HG03571 (cell line): ENCODE data around the gene NEK5.
"Not testable (repeated sequence)": the region's sequence is repeated elsewhere in the genome, so short reads cannot be mapped to it uniquely, and the experiment has no call there.

ENCODE experiments used
- ATAC-seq: cut with Tn5 transposase; IDR thresholded peaks from one replicate; pipeline ENCODE4 v1.9.1; 2021; ENCODE audit not compliant: unreplicated experiment

Gene NEK5

DNA sequence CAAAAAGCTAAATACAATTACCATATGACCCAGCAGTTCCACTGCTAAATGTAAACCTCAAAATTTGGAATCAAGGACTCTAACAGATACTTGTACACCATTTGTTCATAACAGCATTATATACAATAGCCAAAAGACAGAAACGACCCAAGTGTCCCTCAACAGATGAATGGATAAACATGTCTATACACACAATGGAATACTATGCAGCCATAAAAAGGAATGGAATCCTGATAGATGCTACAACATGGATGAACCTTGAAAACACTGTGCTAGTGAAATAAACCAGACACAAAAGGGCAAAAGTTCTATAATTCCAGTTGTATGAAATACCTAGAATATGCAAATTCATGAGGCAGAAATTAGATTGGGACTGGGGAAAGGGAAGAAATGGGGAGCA, 18.4 kb upstream of the NEK5 start:
- no peak for ATAC-seq

DNA sequence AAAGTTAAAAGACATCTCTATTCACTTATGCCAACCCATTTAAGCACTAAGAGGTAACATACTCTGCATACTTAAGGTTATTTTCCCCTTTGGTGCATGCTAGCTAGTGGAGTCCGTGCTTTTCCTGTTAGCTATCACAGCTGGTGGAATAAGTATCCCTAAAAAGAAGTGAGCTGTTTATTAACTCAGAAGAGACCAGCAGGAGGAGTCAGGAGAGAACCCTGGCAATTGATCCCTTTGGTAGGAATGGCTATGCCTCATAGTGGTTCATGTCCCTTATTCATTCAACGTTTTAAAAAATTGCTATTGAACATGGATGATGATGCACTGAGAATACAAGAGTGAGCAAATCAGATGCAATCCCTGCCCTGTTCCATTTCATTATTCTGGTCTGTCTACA, 12.4 kb upstream of the NEK5 start:
- ATAC-seq: no peak

DNA sequence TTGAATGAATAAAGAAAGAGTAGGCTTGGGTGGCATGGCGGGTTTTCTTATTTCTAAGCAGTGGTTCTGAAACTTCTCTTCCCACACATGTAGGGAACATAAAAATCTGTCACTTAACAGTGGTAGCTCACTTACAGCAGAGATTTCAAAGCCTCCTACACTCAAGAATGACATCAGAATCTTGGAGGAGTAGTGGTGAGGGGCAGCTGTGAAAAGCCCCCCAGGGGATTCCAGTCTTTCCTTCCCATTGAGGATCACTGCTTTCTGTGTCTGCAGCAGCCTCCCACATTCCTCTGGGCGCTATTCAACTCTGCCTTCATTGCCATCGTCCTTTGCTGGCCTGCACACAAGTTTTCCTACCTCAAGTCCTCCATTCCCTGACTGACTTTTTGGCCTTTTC, 8.6 kb upstream of the NEK5 start:
- ATAC-seq: no peak

DNA sequence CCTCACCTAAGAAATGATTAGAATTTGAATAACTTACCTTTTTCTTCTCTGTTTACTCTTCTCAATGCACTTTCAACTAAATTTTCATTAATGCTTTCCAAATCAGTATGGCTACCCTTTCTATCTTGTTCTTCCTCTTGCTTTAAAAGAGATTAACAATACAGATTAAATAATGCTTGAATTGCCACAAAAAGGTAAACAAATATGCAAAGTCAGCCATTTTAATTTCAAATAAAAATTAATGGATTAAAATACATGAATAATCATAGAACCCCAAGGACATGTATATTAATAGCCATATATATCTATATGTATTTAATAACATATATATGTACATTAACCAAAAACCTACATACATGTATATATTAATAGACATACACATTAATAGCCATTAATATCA, 7.9 kb upstream of the NEK5 start:
- ATAC-seq: no peak

DNA sequence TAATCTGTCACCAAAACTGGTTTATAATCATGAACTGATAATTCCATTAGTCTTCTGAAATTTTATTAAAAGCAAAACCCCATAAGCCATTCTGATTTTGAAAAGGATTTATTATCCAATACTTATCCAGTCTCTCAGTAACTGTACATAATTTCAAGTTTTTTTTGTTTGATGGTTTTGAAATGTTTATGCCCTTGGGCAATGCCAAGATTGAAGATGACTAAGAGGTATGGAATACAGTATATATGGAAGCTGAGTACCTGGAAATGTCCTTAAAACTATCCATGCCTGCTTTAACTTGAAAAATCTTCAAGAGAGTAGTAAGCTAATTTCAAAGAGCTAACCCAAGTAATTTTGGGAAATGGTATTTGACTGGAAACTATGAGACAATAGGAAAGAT, 1.8 kb upstream of the NEK5 start:
- ATAC-seq: no peak

DNA sequence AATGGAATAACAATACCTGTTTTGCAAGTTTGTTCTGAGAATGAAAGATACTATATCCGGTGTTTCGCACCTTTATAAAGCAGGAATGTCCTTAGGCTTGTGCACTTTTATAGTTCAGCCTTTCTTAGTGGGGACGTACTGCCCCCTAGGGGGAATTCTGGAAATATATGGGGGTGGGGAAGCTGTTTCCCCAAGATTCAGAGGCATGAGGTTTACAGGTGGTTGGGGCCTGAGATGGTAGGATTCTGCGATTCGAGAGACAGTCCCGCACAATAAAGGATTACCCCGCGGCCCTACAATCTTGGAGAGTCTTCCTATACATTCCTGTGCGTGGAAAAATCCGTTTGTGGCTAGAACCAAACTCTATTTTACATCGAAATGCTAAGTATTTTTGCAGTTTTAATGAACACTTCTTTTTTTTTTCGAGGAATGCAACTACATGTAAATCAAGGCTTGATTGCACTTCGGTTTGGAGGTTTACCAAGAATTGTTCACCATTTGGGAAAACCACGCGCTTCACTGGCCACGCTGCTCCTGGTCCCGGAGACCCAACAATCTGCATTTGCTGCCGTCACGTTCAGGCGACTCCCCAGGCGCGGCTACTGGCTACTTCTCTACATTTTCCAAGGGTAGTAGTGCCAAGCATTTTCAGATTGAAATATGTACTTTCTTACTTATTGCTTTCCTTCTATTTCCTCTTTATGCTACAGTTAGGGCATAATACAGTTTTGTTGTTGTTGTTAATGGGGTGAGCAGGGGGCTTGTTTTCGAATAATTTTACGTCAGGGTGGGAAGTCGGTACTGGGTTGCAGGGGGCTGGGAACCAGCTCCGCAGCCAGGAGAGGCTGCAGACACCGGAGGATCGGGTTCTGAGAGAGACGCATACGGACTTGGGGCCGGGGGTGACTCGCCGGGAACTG, 830 bp downstream of the NEK5 start:
- peak; percentile 62 for ATAC-seq

DNA sequence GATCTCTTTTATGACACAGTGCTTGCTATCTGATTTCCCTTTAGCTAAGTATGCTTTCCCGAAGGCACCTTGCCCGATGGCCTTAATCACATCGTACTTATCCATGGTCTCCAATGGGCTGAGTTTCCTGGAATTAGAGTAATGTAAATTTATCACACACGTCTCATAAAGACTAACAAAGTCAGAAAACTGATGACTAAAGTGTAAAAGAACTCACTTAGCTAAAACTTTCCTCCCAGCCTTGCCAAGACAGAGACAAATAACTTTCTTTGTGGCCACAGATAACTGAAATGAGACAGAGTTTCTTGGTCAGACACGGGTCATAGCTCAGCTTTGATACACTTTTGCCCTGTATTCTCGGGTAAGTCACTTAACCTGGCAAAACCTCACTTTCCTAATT, 1.5 kb downstream of the NEK5 start:
- ATAC-seq: no peak

DNA sequence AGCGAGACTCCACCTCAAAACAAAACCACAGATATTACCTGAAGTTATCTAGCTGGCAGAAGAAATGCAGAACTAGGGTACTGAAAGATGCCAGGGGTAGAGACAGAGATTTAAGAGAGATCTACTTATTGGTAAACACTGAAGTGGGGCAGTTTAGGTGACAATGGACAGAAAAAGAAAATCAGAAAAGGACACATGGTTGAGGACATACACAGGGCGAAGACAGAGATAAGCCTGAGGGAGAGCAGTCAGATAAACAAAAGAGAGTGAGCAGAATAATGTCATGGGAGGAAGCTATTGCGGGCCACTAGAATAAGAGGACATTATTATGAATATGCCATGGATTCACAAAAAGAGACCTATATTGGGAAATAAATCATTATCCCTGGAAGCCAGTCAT, 3.3 kb downstream of the NEK5 start:
- ATAC-seq: no peak

DNA sequence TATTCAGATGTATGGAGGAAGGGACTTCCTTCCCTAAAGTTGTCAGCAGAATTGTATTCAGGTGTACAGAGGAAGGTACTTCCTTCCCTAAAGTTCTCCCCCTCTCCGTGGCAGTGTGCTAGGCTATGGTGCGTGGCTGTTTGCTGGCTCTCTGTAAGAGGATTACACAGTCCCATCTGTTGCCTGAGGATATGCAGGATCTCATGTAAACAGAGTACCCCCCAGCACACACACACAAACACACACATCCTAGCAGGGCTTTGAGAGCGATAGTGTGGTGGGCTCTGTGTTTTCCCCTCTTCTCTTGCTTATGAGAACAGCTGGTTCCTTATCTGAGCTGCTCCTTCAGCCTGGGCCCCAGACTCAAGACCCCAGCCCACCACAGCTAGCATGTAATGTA, 10.3 kb downstream of the NEK5 start:
- ATAC-seq: no peak

DNA sequence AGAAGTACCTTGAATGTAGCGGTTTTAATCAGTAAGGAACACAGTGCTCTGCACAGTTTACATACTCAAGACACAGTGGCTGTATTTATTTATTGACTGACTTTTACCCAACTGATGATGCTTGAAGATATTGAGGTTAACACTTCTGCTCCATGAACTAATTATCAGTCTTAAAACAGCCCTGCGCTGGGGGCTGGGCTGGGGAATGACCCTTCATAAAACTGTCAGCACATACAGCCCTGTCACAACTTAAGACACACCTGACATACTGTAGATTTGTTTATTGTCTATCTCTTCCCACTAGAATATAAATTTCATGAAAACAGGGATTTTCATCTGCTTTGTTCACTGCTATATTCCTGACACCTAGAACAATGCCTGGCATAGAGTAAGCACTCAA, 10.8 kb downstream of the NEK5 start:
- ATAC-seq: no peak

DNA sequence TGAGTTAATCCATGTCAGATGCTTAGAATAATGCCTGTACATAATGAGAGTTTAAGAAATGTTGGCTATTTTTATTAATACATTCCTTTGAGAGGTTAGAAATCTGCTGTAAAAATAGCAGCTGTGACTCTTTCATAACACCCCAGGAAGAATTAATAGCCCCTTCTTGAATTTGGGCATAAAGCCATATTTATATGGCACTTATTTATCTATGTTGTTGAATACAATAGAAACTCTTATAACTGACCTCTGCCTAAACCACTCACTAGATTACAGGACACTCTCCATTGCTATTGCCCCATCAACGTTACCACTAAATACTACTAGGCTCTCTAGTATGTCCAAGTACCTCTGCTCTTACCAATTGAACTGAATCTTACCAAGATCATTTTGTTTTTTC, 16.3 kb downstream of the NEK5 start:
- no peak for ATAC-seq

DNA sequence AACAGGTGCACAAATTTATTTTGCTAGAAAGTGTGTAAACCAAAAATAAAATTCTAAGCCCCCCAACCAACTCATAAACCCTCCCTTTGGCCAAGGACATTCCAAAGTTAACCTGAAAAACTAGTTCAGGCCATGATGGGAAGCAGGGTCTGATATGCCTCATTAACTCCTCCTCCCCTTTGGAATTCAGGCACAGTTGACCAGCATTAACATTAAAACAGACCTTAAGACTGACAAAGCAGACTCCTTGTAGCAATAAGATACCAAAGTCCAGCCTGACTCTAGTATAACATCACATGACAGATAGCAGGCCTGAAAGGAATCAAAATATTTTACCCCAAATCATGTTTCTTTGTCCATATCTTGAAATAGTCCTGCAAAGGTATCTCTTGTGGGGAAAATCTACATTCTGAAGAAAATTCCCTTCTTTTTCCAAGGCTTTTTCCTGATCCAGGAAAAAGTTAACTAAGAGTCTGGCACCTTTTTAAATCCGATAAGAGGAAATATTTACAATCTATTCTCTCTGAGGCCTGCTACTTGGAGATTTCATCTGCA, 19.7 kb downstream of the NEK5 start:
- ATAC-seq: no peak

DNA sequence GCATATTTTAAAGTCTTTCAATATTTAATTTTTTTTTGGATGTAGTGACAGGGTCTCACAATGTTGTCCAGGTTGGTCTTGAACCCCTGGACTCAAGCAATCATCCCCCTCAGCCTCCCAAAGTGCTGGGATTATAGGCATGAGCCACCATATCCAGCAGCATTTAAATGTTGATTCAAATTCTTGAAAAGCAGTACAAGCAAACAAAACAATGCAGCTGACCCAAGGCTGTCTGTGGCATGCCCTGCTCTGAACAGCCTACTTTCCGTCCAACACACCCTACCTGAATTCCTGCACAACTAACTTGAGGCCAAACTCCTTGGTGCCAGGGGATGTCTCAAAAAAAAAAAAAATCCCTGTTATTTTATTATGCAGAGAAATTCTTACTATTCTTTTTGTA, 23.0 kb downstream of the NEK5 start:
- no peak for ATAC-seq

DNA sequence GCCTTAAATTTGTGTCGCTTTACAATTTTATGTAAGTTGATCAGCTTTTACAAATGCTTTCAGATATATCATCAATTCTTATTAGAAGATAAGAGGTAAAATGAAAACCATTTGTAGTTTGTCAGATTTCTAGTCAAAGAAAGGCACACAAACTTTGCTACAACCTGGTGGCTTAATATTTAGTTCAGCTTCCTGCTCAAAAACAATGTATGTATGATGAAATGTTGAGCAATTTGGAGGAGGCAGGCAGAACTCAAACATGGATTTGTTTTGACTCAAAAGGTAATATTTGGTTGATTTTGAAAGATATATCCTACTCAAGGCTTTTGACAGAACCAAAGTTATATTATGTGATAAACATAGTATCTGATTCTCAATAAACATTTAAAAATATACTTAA, 24.2 kb downstream of the NEK5 start:
- no peak for ATAC-seq

DNA sequence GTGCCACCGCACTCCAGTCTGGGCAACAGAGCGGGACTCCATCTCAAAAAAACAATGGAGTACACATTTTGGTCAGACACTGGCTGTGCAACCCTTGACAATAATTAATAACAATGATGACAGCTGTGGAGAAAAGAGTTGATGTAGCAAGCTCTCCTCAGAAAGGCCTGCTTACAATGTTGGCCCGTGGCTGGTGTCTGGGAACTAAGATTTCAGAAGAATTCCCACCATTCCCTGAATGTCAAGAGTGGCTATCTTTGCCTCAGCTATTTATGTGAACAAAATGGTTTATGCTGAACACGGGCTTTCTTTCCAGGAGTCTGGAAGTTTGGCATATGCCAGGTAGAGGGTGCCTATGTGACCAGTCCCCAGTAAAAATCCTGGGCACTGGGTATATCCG, 25.5 kb downstream of the NEK5 start:
- no peak for ATAC-seq

DNA sequence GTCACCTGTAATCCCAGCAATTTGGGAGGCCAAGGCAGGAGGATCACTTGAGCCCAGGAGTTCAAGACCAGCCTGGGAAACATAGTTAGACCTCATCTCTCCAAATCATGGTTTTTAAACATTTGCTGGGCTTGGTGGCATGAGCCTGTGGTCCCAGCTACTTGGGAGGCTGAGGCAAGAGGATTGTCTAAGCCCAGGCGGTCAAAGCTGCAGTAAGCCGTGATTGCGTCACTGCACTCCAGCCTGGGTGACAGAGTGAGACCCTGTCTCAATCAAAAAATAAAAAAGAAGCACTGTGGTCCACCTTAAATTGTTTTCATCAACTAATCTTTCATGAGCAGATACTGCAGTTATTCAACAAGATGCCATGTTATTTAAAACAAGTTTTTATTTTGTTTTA, 26.4 kb downstream of the NEK5 start:
- not testable (repeated sequence) for ATAC-seq

DNA sequence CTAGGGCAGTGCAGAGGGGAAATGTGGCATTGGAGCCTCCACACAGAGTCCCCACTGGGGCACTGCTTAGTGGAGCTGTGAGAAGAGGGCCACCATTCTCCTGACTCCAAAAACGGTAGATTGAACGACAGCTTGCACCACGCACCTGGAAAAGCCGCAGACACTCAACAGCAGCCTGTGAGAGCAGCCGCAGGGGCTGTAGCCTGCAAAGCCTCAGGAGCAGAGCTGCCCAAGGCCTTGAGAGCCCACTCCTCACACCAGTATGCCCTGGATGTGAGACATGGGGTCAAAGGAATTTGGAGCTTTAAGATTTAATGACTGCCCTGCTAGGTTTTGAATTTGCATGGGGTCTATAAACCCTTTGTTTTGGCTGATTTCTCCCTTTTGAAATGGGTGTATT, 31.7 kb downstream of the NEK5 start:
- no peak for ATAC-seq

DNA sequence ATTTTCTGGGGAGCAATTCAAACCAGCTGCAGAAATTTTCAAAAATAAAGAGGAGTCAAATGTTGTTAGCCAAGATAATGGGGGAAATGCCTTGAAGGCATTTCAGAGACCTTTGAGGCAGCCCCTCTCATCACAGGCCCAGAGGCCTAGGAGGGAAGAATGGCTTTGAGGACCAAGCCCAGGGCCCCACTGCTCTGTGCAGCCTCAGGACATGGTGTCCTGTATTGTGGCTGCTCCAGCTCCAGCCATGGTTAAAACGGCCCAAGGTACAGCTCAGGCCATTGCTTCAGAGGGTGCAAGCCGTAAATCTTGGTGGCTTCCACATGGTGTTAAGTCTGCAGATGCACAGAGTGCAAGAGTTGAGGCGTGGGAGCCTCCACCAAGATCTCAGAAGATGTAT, 32.1 kb downstream of the NEK5 start:
- no peak for ATAC-seq

DNA sequence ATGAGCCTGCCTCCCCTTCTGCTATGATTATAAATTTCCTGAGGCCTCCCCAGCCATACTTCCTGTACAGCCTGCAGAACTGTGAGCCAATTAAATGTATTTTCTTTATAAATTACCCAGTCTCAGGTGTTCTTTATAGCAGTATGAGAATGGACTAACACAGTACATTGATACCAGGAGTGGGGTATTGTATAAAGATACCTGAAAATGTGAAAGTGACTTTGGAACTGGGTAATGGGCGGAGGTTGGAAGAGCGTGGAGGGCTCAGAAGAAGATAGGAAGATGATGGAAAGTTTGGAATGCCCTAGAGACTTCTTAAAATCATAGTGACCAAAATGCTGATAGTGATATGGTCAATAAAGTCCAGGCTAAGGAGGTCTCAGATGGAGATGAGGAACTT, 32.8 kb downstream of the NEK5 start:
- ATAC-seq: no peak

DNA sequence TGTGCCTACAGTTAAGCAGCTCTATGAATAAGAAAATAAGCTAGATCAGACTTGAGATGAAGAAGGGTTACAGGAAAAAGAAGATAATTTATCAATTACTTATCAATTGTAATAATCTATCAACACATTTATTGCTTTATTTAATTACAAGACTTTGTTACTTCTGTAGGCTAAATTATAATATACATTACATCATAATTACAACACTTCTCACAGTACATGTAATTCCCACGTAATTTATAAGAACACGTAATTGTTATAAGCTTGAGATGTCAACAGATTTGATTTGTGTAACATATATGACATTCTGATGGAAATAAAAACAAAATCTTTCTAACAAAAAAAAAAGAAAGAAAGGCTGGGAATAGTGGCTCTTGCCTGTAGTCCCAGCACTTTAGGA, 36.8 kb downstream of the NEK5 start:
- ATAC-seq: no peak

DNA sequence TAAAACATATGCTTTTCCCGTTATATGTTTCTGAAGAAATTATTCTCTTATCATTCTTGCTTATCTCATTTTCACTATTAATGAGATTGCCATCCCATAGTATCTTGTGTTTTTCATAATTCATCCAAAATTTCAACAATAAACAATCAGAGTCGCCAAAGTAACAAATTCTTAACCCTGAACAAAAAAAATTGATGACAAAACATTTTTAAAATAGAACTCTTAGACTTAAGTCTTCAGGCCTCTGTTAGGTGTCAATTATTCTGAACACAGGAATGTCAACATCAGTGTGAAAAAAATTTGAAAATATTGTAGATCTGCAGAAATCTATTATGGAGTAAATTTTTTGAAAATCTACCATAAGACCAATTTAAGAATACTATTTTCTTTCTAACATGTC, 37.4 kb downstream of the NEK5 start:
- ATAC-seq: no peak

DNA sequence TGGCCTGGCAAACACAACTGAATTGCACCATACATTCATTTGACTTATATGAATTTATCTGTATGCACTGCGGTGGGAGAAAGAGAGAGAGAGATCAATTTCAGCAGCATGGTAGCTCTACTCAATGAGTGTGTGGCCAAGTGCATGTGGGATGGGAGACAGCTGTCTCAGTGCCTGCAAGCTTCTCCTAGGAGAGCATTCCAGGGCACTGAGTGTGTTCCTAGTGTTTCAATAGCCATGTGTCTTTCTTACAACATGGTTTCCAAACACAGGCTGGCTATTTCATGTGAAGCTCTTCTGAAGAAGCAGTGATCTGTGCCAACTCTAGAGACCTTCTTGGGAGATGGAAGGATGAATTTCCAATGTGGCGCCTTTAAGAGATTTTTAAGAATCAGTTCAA, 43.5 kb downstream of the NEK5 start:
- ATAC-seq: no peak

DNA sequence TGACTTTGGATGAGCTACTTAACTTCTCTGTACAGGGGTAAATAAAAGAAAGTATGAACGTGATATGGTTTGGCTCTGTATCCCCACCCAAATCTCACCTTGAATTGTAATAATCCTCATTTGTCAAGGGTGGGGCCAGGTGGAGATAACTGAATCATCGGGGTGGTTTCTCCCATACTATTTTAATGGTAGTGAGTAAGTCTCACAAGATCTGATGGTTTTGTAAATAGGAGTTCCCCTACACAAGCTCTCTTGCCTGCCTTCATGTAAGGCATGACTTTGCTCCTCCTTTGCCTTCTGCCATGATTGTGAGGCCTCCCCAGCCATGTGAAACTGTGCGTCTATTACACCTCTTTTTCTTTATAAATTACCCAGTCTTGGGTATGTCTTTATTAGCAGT, 43.9 kb downstream of the NEK5 start:
- not testable (repeated sequence) for ATAC-seq
